Muscle layer of duodenum (tissue), 2 donors: ENCODE data around the gene CCL20.

Experiments
- H3K27ac ChIP-seq: one replicate; pipeline ENCODE4 v1.7.0; 2013; ENCODE audit warnings: mild to moderate bottlenecking, low read length
- H3K27me3 ChIP-seq: one replicate; pipeline ENCODE4 v1.7.0; 2013; ENCODE audit warnings: low read depth, mild to moderate bottlenecking, control low read depth, low read length
- H3K36me3 ChIP-seq, 2 donors: one replicate each; pipeline ENCODE4 v1.7.0; 2013; ENCODE audit warnings: low read length in 2 of 2, control low read depth in 1 of 2, mild to moderate bottlenecking in 1 of 2; ENCODE audit not compliant: insufficient read depth in 2 of 2, control insufficient read depth in 1 of 2
- H3K4me1 ChIP-seq, 2 donors: one replicate each; pipeline ENCODE4 v1.7.0; 2013; ENCODE audit warnings: low read length in 2 of 2, mild to moderate bottlenecking in 2 of 2, control low read depth in 1 of 2, moderate library complexity in 1 of 2; ENCODE audit not compliant: insufficient read depth in 2 of 2, control insufficient read depth in 1 of 2
- H3K4me3 ChIP-seq, 2 donors: one replicate each; pipeline ENCODE4 v1.7.0; 2013; ENCODE audit warnings: low read length in 2 of 2, low read depth in 1 of 2, mild to moderate bottlenecking in 1 of 2
- H3K9me3 ChIP-seq, 2 donors: one replicate each; pipeline ENCODE4 v1.7.0; 2013; ENCODE audit warnings: low read length in 2 of 2, control low read depth in 1 of 2, mild to moderate bottlenecking in 1 of 2; ENCODE audit not compliant: control insufficient read depth in 1 of 2
- donor health status: healthy.

CCL20 gene

DNA sequence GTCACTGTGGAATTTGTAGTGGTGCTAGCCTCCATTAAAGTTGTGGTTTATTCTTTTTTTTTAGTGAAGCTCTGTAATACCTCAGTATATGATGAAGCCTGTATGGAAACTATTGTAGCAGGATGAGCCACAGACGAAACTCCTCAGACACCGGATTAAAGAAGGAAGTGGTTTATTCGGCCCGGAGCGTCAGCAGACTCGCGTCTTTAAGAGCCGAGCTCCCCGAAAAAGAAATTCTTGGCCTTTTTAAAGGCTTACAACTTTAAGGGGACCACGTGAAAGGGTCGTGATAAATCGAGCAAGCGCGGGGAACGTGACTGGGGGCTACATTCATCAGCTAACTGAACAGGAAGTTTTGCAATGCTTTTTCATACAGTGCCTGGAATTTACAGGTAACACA lies 8.1 kb upstream of the CCL20 start:
- Histone ChIP-seq H3K27me3 (no peaks in the 10 kb centered on the region), H3K9me3 (no peaks in the 10 kb centered on the region), H3K4me1 (no peaks in the 10 kb centered on the region), H3K27ac (no peak overlapping the region), H3K4me3 (no peak overlapping the region), H3K36me3 (no peaks in the 10 kb centered on the region)

DNA sequence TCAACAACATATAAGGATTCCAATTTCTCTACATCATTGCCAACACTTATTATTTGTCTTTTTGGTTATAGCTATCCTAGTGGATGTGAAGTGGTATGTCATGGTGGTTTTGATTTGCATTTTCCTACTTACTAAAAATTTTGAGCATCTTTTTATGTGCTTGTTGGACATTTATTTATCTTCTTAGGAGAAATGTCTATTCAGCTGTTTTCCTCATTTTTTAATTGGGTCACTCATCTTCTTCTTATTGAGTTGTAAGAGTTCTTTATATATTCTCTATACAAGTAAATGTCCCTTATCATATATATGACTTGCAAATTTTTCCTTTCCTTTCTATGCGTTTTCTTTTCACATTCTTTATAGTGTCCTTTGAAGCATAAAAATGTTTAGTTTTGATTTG lies 4.7 kb upstream of the CCL20 start:
- H3K36me3 ChIP-seq = no peaks in the 10 kb centered on the region
- no peak overlapping the region for H3K4me3 ChIP-seq
- H3K9me3 ChIP-seq = no peaks in the 10 kb centered on the region
- no peak overlapping the region for H3K27ac ChIP-seq
- H3K4me1 ChIP-seq = no peaks in the 10 kb centered on the region
- no peaks in the 10 kb centered on the region for H3K27me3 ChIP-seq

DNA sequence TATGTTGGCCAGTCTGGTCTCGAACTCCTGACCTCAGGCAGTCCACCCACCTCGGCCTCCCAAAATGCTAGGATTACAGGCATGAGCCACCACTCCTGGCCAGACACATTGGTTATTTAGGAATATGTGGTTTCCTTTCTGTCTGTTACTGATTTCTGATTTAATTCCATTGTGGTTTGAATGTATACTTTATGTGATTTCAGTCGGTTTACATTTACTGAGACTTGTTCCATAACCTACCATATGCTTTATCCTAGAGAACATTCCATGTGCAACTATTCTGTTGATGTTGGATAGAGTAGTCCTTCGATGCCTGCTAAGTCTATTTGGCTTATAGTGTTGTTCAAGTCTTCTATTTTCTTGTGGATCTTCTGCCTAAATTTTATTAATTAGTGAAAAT lies 1.6 kb upstream of the CCL20 start:
- no peak overlapping the region for H3K4me3 ChIP-seq
- H3K36me3 ChIP-seq = no peaks in the 10 kb centered on the region
- H3K9me3 ChIP-seq = no peaks in the 10 kb centered on the region
- no peak overlapping the region for H3K27ac ChIP-seq
- H3K27me3 ChIP-seq = no peaks in the 10 kb centered on the region
- no peaks in the 10 kb centered on the region for H3K4me1 ChIP-seq

DNA sequence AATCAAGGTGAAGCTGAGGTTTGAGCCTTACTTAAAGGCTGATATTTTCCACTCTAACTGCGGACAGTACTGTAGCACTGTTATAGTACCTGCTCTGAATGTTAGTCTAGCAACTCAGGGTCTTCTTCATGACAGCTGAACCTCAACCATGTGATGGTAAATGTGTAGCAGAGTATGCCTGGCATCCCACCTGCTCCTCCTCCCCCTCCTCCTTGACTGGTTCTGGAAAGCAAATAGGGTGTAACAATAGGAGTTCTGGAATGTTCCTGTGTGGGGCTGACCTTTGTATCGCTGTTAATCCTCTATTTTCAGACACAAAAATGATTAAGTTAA lies 447 bp upstream of the CCL20 start:
- H3K36me3 ChIP-seq = no peaks in the 10 kb centered on the region
- H3K4me3 ChIP-seq = no peak overlapping the region
- H3K27me3 ChIP-seq = no peaks in the 10 kb centered on the region
- H3K9me3 ChIP-seq = no peaks in the 10 kb centered on the region
- no peak overlapping the region for H3K27ac ChIP-seq
- H3K4me1 ChIP-seq = peaks cover 0 to 8% of the 10 kb centered on the region in 2 donors

DNA sequence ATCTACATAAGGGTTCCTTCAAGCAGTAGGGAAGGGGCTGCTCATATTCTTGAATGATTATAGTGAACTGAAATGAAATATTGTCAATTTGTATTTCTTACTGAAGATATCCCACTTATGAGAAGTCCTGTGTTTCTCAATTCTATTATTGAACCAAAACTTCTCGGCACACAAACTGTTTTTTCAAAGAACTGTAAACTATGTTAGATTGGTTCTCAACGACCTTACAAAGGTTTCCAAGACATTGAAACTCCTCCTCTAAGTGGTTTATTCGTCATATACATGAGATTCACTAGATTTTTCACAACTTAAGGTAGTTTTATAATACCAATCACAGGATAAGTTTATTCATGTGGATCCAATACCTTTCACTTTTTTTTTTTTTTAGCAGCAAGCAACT lies 1.4 kb downstream of the CCL20 start:
- H3K4me1 ChIP-seq = peaks cover 0 to 8% of the 10 kb centered on the region in 2 donors
- H3K27ac ChIP-seq = no peak overlapping the region
- no peaks in the 10 kb centered on the region for H3K9me3 ChIP-seq
- no peaks in the 10 kb centered on the region for H3K27me3 ChIP-seq
- no peak overlapping the region for H3K4me3 ChIP-seq
- no peaks in the 10 kb centered on the region for H3K36me3 ChIP-seq

DNA sequence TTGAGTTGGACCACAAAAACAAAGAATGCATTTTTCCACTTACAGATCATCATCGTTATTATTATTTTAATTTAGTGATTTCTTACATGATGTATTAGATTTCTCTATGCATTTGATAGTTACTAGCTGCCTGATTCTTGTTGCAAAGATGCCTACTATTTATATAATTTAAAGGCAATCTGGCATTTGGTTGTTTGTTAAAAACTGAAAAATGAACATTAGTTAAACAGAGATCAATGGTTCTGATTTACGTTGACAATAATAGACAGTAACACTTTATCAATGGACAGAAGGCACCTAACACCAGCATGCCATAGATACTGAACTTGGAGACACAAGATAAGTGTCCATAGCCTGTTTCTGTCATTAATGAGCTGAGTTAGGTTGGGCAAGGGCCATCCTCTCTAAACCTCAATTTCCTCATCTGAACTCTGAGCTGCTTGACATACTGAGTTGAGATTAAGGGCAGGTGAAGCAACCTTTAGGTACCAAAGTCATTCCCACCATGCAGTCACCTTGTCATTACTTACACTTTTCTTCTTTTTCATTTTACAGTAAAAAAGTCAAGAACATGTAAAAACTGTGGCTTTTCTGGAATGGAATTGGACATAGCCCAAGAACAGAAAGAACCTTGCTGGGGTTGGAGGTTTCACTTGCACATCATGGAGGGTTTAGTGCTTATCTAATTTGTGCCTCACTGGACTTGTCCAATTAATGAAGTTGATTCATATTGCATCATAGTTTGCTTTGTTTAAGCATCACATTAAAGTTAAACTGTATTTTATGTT lies 3.1 kb downstream of the CCL20 start:
- Histone ChIP-seq H3K9me3 (no peaks in the 10 kb centered on the region), H3K27ac (no peak overlapping the region), H3K36me3 (no peaks in the 10 kb centered on the region), H3K4me3 (no peak overlapping the region), H3K27me3 (no peaks in the 10 kb centered on the region), H3K4me1 (peaks cover 0 to 8% of the 10 kb centered on the region in 2 donors)

DNA sequence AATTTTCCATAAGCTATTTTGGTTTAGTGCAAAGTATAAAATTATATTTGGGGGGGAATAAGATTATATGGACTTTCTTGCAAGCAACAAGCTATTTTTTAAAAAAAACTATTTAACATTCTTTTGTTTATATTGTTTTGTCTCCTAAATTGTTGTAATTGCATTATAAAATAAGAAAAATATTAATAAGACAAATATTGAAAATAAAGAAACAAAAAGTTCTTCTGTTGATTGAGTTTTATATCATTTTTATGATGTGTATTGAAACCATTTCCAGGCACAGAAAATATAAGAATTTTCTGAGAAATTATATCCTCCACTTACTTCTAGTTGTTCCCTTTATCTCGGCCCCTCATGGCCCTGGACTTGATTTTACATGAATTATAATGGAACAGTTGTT lies 3.7 kb downstream of the CCL20 start:
- no peak overlapping the region for H3K4me3 ChIP-seq
- H3K4me1 ChIP-seq = peaks cover 0 to 8% of the 10 kb centered on the region in 2 donors
- no peaks in the 10 kb centered on the region for H3K9me3 ChIP-seq
- no peak overlapping the region for H3K27ac ChIP-seq
- no peaks in the 10 kb centered on the region for H3K27me3 ChIP-seq
- no peaks in the 10 kb centered on the region for H3K36me3 ChIP-seq

DNA sequence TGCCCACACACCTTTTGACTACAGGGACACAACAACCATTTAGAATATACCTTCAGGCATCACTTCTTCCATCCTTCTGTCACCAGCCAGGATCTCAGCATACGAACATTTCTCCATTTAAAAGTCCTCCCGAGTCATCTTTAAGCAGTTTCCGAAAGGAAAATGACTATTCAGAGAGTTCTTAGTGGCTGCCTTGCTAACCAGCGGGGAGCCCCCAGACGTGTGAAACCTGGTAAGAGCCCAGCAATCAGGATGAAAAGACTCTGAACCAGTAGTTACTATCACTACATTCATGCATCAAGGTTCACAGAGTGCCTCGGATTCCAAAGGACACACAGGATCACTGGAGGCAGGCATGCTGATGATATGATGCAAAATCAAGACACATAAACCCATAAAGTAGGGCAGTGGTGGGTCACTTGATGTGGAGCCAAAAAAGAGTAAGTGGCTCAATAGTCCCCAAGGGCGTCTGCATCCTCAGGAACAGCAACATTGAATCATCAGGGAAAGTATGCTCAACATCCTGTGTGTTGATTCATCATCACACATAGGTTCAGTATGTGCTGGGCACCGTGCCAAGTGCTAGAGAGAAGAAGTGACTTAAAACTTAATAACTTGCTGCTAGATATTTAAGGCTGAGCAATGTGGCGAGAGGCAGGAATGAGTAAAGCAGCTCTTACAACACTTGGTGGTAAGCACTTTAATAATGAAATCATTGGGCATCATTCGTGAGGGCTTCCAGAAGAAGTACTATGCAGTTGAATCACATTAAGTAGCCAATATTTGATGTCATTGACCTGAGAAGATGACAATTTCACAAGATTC lies 4.4 kb downstream of the CCL20 start:
- H3K4me1 ChIP-seq = peaks cover 0 to 8% of the 10 kb centered on the region in 2 donors
- peak overlapping the region; percentile 52 for H3K27ac ChIP-seq
- no peaks in the 10 kb centered on the region for H3K9me3 ChIP-seq
- no peak overlapping the region for H3K4me3 ChIP-seq
- H3K27me3 ChIP-seq = no peaks in the 10 kb centered on the region
- no peaks in the 10 kb centered on the region for H3K36me3 ChIP-seq

DNA sequence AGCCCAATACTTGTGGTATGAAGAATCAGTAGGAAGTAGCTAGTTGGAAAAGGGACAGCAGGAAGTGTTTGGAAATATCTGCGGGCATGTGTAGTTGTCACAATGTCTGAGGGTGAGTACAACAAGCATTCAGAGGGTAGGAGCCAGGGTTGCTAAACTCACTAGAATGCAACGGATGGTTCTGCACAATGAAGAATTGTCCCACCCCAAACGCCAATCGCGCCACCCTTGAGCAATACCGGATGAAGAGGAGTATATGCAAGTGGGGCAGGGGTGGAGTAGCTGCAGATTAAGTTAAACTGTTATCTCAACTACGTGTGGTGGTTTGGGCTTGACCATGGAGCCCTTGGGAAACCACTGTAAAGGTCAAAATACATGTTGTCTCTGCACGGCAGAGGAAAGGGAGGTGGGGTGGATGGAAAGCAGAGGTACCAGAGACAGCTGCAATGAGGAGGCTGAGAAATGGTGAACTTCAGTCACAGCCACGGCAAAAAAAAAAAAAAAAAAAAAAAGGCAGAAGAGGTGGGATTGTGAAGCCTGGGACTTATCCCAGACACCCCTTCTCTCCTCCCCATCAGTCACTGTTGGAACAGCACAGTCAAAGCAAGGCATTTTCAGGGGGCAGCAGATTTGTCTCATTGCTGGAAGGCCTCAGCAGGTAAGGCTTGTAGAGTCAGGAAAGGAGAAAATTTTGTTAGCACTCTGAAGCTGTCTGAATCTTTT lies 5.2 kb downstream of the CCL20 start:
- H3K27ac ChIP-seq = peak overlapping the region; percentile 52
- no peaks in the 10 kb centered on the region for H3K9me3 ChIP-seq
- H3K4me3 ChIP-seq = no peak overlapping the region
- H3K27me3 ChIP-seq = no peaks in the 10 kb centered on the region
- H3K36me3 ChIP-seq = no peaks in the 10 kb centered on the region
- H3K4me1 ChIP-seq = peaks cover 0 to 8% of the 10 kb centered on the region in 2 donors

DNA sequence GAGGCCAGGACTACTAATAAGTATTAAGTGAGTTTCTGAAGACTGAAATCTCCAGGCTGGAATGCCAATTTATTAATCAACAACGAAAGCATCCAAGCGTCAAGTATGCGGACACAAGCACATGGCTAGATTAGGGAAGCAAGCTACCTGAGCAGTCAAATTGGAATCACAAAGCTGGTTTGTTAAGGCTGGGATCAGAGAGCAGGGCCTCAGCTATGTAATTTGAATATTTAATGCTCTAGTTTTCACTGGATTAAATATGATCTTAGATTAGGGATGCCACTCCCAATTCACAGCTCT lies 5.7 kb downstream of the CCL20 start:
- no peak overlapping the region for H3K4me3 ChIP-seq
- peaks cover 0 to 8% of the 10 kb centered on the region in 2 donors for H3K4me1 ChIP-seq
- H3K27ac ChIP-seq = peak overlapping the region; percentile 52
- no peaks in the 10 kb centered on the region for H3K36me3 ChIP-seq
- H3K9me3 ChIP-seq = no peaks in the 10 kb centered on the region
- no peaks in the 10 kb centered on the region for H3K27me3 ChIP-seq

DNA sequence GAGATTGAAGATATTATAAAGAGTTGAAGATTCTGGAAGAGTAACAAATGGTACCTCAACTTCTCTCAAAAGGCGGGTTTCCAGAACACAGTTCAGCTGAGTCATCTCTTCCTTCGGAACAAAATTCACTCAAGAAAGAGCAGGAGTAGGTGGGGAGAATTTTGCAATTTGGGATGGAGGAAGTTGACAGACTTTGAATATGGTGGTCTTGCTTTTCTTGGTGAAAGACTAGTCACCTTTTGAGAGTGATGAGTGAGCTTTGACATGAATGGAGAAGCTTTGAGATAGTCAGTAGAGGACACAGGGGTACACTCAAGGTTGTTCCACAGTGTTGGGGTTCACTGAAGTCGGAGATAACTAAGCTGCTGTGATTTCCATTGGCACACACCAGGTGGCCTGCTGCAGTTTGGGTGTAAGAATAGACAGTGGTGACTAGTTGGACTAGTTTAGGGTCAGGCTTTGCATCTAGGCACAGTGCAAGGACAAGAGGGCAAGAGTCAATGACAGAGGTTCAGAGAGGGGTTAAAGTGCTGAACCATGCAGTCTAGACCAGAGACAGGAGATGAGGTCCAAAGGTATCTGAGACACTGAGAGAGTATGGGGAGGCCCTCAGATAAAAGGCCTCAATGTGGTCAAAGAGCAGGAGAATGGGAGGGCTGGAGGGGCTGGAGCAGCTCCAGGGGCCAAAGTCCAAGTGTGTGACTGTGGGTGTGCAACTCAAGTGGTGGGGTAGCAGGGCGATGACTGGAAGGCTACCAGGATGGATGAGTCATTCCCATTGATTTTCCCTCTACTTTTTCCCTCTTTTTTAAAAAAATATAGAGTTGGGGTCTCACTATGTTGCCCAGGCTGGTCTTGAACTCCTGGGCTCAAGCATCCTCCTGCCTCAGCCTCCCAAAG lies 7.7 kb downstream of the CCL20 start:
- Histone ChIP-seq H3K4me1 (peaks cover 0 to 8% of the 10 kb centered on the region in 2 donors), H3K4me3 (no peak overlapping the region), H3K27ac (no peak overlapping the region), H3K36me3 (no peaks in the 10 kb centered on the region), H3K9me3 (no peaks in the 10 kb centered on the region), H3K27me3 (no peaks in the 10 kb centered on the region)
